Psoas muscle (tissue), 8 donors: ENCODE results near the gene HUS1. TPM values are rescaled to one million over a fixed set of nuclear protein-coding genes. Genes with fewer than 3 reads are reported as not detected.
"Not testable (repeated sequence)": the region's sequence is repeated elsewhere in the genome, so short reads cannot be mapped to it uniquely, and the experiment has no call there.

Source experiments
- ATAC-seq, 4 donors: fragments of 200-7000 bp; cut with Tn5 transposase; one replicate each; pipeline ENCODE4 v1.9.1; 2020; ENCODE audit warnings: moderate library complexity in 3 of 4, mild to moderate bottlenecking in 2 of 4
- DNase-seq, 2 donors: peaks; one replicate each; pipeline ENCODE4 v3.0.0-alpha.2; 2020
- H3K27ac ChIP-seq: fragments of 200-600 bp; one replicate; pipeline ENCODE4 v1.8.0; 2022
- H3K27me3 ChIP-seq, 3 donors: fragments of 200-600 bp in 1 of 3; one replicate each; pipeline versions ENCODE4 v1.6.1 to v1.8.0; 2013 to 2022; ENCODE audit warnings: low read length in 2 of 3, mild to moderate bottlenecking in 2 of 3, moderate library complexity in 1 of 3; ENCODE audit not compliant: insufficient read depth in 3 of 3
- H3K36me3 ChIP-seq, 2 donors: fragments of 200-600 bp in 1 of 2; one replicate each; pipeline versions ENCODE4 v1.6.1 to v1.8.0; 2013 to 2022; ENCODE audit warnings: low read depth in 1 of 2, mild to moderate bottlenecking in 1 of 2, moderate library complexity in 1 of 2; ENCODE audit not compliant: insufficient read depth in 1 of 2
- H3K4me1 ChIP-seq: fragments of 200-600 bp; one replicate; pipeline ENCODE4 v1.8.0; 2022
- H3K4me3 ChIP-seq: fragments of 200-600 bp; one replicate; pipeline ENCODE4 v1.8.0; 2022; ENCODE audit warnings: mild to moderate bottlenecking
- H3K9me3 ChIP-seq: fragments of 200-600 bp; one replicate; pipeline ENCODE4 v1.8.0; 2022
- CTCF ChIP-seq: fragments of 200-600 bp; IDR thresholded peaks from one replicate; pipeline ENCODE4 v1.8.0; 2022; ENCODE audit warnings: antibody characterized with exemption
- WGBS, 3 donors: extraction: QIAGEN DNeasy Blood & Tissue Kit; methylation state at CpG; one replicate each; pipeline versions ENCODE4 v1.1.6 to v1.1.7; 2013; 5-methylcytosine and 5-hydroxymethylcytosine counted together
- intact Hi-C, 2 donors: fragments of 100-400 bp; cut with DNase I; formaldehyde crosslinking; loops; one replicate each; pipeline versions ENCODE4 v1.11.0 to v1.14.2; 2022
- polyA plus RNA-seq, 3 donors: library from polyadenylated mRNA; stranded (reverse); fragments of 200-250 nt; gene quantifications; one replicate each; pipeline ENCODE4 v1.2.3, GENCODE V29; 2013
- total RNA-seq, 4 donors: library from RNA; stranded (reverse); fragmentation: NEBNext Ultra II Directional in 2 of 4; extraction: Animal tissue kit (Norgen Biotek cat#: 25700) in 2 of 4; gene quantifications; one replicate each; pipeline versions ENCODE4 v1.2.1 to v1.2.4, GENCODE V29; 2021 to 2023
- donor health status: healthy with polysubstance abuse.
- donor health status: DM: no; HTN: no; CAD: no; lungs with moderate emphysema.
- donor health status: Bipolar disorder and iron deficiency.
- donor health status: healthy.
- donor health status: DM: yes; HTN: yes; CAD: no.
- donor health status: DM: no; HTN: no; CAD: no.
- donor health status: DM: no; HTN: no; CAD: no.
- donor health status: DM: yes; HTN: yes; CAD: no.

Gene HUS1
- total and polyA plus RNA-seq, 7 donors, result 17.8 to 30.7 (median 26.6) TPM

GRCh38 chr7:48006866-48007265, 27.5 kb upstream of the HUS1 start:
- 79 to 91% (median 91%) methylated on average over 6 of the region's 6 CpGs for WGBS, 3 donors
- Histone ChIP-seq H3K27me3 (no peaks in the 10 kb centered on the region), H3K4me3 (no peak overlapping the region), H3K27ac (no peak overlapping the region), H3K36me3 (no peaks in the 10 kb centered on the region), H3K4me1 (no peaks in the 10 kb centered on the region), H3K9me3 (no peaks in the 10 kb centered on the region)
- no peak for TF ChIP-seq CTCF
- no peak for ATAC-seq
- DNase-seq, result no peak
- intact Hi-C loops, result no loop called here

- H3K9me3 ChIP-seq, result no peaks in the 10 kb centered on the region
- WGBS, 3 donors, result 17 to 35% (median 23%) methylated on average over 5 of the region's 5 CpGs
- no peak for ATAC-seq
Measured at GRCh38 chr7:48004638-48005037, 25.2 kb upstream of the HUS1 start.

GRCh38 chr7:48004032-48004431, 24.6 kb upstream of the HUS1 start:
- Histone ChIP-seq H3K4me1 (no peaks in the 10 kb centered on the region), H3K27me3 (no peaks in the 10 kb centered on the region), H3K36me3 (no peaks in the 10 kb centered on the region), H3K4me3 (no peak overlapping the region), H3K9me3 (no peaks in the 10 kb centered on the region), H3K27ac (no peak overlapping the region)
- TF ChIP-seq CTCF, result no peak
- intact Hi-C loops, result no loop called here
- 7 to 12% (median 7%) methylated on average over 2 of the region's 2 CpGs for WGBS, 3 donors
- no peak for ATAC-seq
- no peak for DNase-seq

More at GRCh38 chr7:48004638-48005037, 25.2 kb upstream of the HUS1 start:
- no peaks in the 10 kb centered on the region for H3K36me3 ChIP-seq
- intact Hi-C loops, result no loop called here
- H3K27me3 ChIP-seq, result no peaks in the 10 kb centered on the region
- no peak overlapping the region for H3K4me3 ChIP-seq
- no peak for DNase-seq
- H3K27ac ChIP-seq, result no peak overlapping the region
- TF ChIP-seq CTCF, result no peak
- no peaks in the 10 kb centered on the region for H3K4me1 ChIP-seq

GRCh38 chr7:48000164-48000563, 20.7 kb upstream of the HUS1 start:
- 76 to 85% (median 80%) methylated on average over 13 of the region's 13 CpGs for WGBS, 3 donors

GRCh38 chr7:47999413-47999812, 20.0 kb upstream of the HUS1 start:
- H3K27me3 ChIP-seq, result no peaks in the 10 kb centered on the region
- TF ChIP-seq CTCF, result no peak
- DNase-seq (no peak), ATAC-seq (no peak)
- 93 to 95% (median 95%) methylated on average over 12 of the region's 12 CpGs for WGBS, 3 donors
- intact Hi-C loops, result no loop called here
- no peak overlapping the region for H3K4me3 ChIP-seq
- no peaks in the 10 kb centered on the region for H3K36me3 ChIP-seq
- H3K27ac ChIP-seq, result no peak overlapping the region
- H3K9me3 ChIP-seq, result no peaks in the 10 kb centered on the region
- H3K4me1 ChIP-seq, result no peaks in the 10 kb centered on the region

More at GRCh38 chr7:48000164-48000563, 20.7 kb upstream of the HUS1 start:
- DNase-seq, H3K4me1 ChIP-seq, intact Hi-C loops, H3K9me3 ChIP-seq, H3K27me3 ChIP-seq, ATAC-seq, H3K4me3 ChIP-seq, H3K27ac ChIP-seq, H3K36me3 ChIP-seq: not testable (repeated sequence)
